Measurements from ENCODE around the gene TMSB4Y.

TMSB4Y gene

DNA sequence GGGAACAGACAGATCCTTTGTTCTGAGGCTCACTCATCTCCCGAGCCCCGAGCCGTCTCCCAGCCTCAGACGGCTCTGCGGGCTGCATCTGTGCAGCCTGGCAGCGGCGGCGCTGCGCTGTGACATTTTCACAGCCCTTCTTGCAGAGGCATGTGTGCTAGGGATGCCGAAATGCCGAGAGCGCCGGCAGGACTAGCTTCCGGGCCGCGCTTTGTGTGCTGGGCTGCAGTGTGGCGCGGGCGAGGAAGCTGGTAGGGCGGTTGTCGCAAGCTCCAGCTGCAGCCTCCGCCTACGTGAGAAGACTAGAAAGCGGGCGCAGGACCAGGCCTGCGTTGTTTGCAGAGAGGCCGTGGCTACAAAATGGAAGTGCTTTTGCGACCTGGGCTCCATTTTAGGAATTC is at the start of gene TMSB4Y:
Gene TMSB4Y (plus strand): TSS at position 332 of the 401 bp plus-strand sequence.
- Histone ChIP-seq H3K79me2 (ENCODE audit: insufficient read depth, low read depth) (no peaks in the 10 kb centered on the region), H3K4me3 (IDR thresholded peaks at IDR 0.05; ENCODE audit: insufficient read depth, low read depth, low read length) (no peak within 1 kb of the TSS), H3K4me2 (no peak within 1 kb of the TSS), H2AFZ (ENCODE audit: low read depth) (no peak within 1 kb of the TSS), H3K27me3 (ENCODE audit: insufficient read depth, low read depth) (no peaks in the 10 kb centered on the region), H3K27ac (no peak within 1 kb of the TSS), H4K20me1 (ENCODE audit: insufficient read depth) (no peaks in the 10 kb centered on the region), H3K9ac (no peak within 1 kb of the TSS), H3K4me1 (ENCODE audit: low read depth, poor library complexity, severe bottlenecking) (no peaks in the 10 kb centered on the region), H3K36me3 (ENCODE audit: insufficient read depth) (no peaks in the 10 kb centered on the region)
- TF ChIP-seq, protein P1, sequence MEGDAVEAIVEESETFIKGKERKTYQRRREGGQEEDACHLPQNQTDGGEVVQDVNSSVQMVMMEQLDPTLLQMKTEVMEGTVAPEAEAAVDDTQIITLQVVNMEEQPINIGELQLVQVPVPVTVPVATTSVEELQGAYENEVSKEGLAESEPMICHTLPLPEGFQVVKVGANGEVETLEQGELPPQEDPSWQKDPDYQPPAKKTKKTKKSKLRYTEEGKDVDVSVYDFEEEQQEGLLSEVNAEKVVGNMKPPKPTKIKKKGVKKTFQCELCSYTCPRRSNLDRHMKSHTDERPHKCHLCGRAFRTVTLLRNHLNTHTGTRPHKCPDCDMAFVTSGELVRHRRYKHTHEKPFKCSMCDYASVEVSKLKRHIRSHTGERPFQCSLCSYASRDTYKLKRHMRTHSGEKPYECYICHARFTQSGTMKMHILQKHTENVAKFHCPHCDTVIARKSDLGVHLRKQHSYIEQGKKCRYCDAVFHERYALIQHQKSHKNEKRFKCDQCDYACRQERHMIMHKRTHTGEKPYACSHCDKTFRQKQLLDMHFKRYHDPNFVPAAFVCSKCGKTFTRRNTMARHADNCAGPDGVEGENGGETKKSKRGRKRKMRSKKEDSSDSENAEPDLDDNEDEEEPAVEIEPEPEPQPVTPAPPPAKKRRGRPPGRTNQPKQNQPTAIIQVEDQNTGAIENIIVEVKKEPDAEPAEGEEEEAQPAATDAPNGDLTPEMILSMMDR (conservative IDR thresholded peaks at IDR 0.05; ENCODE audit: low read depth, low read length), result no peak

DNA sequence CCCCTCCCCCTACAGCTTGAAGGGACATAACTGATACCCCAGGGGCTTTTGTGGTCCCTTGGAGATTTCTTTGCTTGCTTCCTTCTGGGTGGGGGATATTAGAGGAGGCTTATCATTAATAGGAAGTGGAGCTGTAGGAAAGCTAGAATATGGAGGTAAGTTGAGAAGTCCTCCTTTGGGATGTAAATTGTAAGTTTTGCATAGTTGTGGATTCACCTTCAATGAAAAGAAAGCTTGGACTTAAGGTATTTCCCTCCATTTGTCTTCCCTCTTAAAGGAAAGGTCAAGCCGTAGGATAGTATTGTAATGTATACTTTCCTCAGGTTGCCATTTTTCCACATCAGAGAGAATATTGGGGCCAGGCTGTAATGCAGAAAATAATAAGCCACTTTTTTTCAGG is 39.5 kb upstream of the TMSB4Y start:
- no peak overlapping the region for H3K4me2 ChIP-seq
- H3K79me2 ChIP-seq (ENCODE audit: insufficient read depth, low read depth), result no peaks in the 10 kb centered on the region
- no peaks in the 10 kb centered on the region for H3K27me3 ChIP-seq (ENCODE audit: insufficient read depth, low read depth)
- TF ChIP-seq, protein P1 (conservative IDR thresholded peaks at IDR 0.05; ENCODE audit: low read depth, low read length), result no peak
- H3K9ac ChIP-seq, result no peak overlapping the region
- H3K4me1 ChIP-seq (ENCODE audit: low read depth, poor library complexity, severe bottlenecking), result no peaks in the 10 kb centered on the region
- H3K4me3 ChIP-seq (IDR thresholded peaks at IDR 0.05; ENCODE audit: insufficient read depth, low read depth, low read length), result no peak overlapping the region
- no peaks in the 10 kb centered on the region for H3K36me3 ChIP-seq (ENCODE audit: insufficient read depth)
- no peak overlapping the region for H2AFZ ChIP-seq (ENCODE audit: low read depth)
- H4K20me1 ChIP-seq (ENCODE audit: insufficient read depth), result no peaks in the 10 kb centered on the region
- H3K27ac ChIP-seq, result no peak overlapping the region

DNA sequence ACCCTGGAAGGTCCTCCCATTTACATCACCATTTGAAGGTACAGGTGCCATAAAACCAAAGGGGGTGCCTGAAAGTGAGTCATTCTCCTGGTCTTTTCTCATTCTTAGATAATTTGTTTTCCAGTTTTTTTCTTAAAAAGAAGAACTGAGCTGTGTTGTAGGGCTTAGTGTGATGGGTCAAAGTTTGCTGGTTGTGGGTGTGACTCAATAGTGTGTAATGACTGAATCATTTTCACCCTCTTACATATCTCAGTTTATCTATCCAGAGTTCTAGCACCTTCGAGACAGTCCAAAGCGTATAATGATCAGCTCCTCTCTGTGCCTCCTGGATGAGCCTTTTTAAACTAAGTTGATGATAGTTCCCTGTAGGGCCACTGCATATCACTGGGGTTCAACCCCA is 32.6 kb upstream of the TMSB4Y start:
- Histone ChIP-seq H4K20me1 (ENCODE audit: insufficient read depth) (no peaks in the 10 kb centered on the region), H3K79me2 (ENCODE audit: insufficient read depth, low read depth) (no peaks in the 10 kb centered on the region), H3K9ac (no peak overlapping the region), H3K36me3 (ENCODE audit: insufficient read depth) (no peaks in the 10 kb centered on the region), H3K4me1 (ENCODE audit: low read depth, poor library complexity, severe bottlenecking) (no peaks in the 10 kb centered on the region), H3K4me3 (IDR thresholded peaks at IDR 0.05; ENCODE audit: insufficient read depth, low read depth, low read length) (no peak overlapping the region), H3K4me2 (no peak overlapping the region), H3K27ac (no peak overlapping the region), H2AFZ (ENCODE audit: low read depth) (no peak overlapping the region), H3K27me3 (ENCODE audit: insufficient read depth, low read depth) (no peaks in the 10 kb centered on the region)
- TF ChIP-seq, protein P1 (conservative IDR thresholded peaks at IDR 0.05; ENCODE audit: low read depth, low read length), result no peak

DNA sequence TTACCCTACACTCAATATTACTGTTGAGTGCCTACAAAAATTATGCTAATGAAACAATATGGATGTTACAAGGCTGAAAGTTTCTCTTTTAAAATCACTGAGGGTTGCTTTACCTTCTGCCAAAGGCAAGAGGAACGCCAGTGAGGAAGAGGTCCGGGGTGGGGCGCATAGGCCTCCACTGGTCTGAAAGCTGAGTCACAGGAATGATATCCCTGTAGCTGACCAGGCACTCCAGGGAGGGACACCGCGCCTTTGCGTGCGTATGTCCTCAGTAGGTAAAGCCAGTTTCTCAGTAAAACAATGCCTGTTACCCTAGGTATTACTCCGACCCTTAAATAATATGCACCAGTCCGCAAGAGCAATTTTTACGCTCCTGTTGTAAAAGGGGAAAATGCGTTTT is 1.4 kb upstream of the TMSB4Y start:
- TF ChIP-seq, protein P1 (conservative IDR thresholded peaks at IDR 0.05; ENCODE audit: low read depth, low read length), result no peak
- Histone ChIP-seq H3K27me3 (ENCODE audit: insufficient read depth, low read depth) (no peaks in the 10 kb centered on the region), H2AFZ (ENCODE audit: low read depth) (no peak overlapping the region), H4K20me1 (ENCODE audit: insufficient read depth) (no peaks in the 10 kb centered on the region), H3K79me2 (ENCODE audit: insufficient read depth, low read depth) (no peaks in the 10 kb centered on the region), H3K4me2 (no peak overlapping the region), H3K36me3 (ENCODE audit: insufficient read depth) (no peaks in the 10 kb centered on the region), H3K27ac (no peak overlapping the region), H3K4me3 (IDR thresholded peaks at IDR 0.05; ENCODE audit: insufficient read depth, low read depth, low read length) (no peak overlapping the region), H3K9ac (no peak overlapping the region), H3K4me1 (ENCODE audit: low read depth, poor library complexity, severe bottlenecking) (no peaks in the 10 kb centered on the region)

Data from KMS-11 (cell line).